ENCODE results near the gene CUL4A. TPM values are rescaled to one million over a fixed set of nuclear protein-coding genes. Genes with fewer than 3 reads are reported as not detected.

CUL4A gene
- total and polyA plus RNA-seq, 2 donors (not counting 1 experiment from before 2014, with no cell fraction given), result 107 to 126 TPM

- H3K36me3 ChIP-seq (ENCODE audit: control insufficient read depth, insufficient read depth, low read length), result peaks cover 2% of the 10 kb centered on the region
- no peaks in the 10 kb centered on the region for H3K79me2 ChIP-seq (ENCODE audit: control insufficient read depth, insufficient read depth, low read length)
- TF ChIP-seq CTCF (conservative IDR thresholded peaks at IDR 0.05 in 1 of 2, IDR thresholded peaks at IDR 0.05 in 1 of 2; ENCODE audit: low read depth in 1 of 2, low read length in 2 of 2) (no peak), EZH2 (IDR thresholded peaks at IDR 0.05; ENCODE audit: low read length, missing control alignments) (no peak)
- H3K4me2 ChIP-seq (ENCODE audit: extremely low read depth, insufficient read depth, low read length), result no peak overlapping the region
- H3K9ac ChIP-seq (ENCODE audit: insufficient read depth, low read length), result no peak overlapping the region
- H3K27ac ChIP-seq (ENCODE audit: insufficient read depth, low read length), result no peak overlapping the region
- no peaks in the 10 kb centered on the region for H3K27me3 ChIP-seq (ENCODE audit: control insufficient read depth, insufficient read depth, low read length)
- H2AFZ ChIP-seq (ENCODE audit: low read length), result no peak overlapping the region
- peaks cover 2% of the 10 kb centered on the region for H3K4me1 ChIP-seq (ENCODE audit: control insufficient read depth, extremely low read depth, insufficient read depth, low read length)
- no peaks in the 10 kb centered on the region for H4K20me1 ChIP-seq (ENCODE audit: control insufficient read depth, extremely low read depth, insufficient read depth, low read length)
- H3K4me3 ChIP-seq (replicated peaks in 1 of 4; ENCODE audit: control extremely low read depth in 1 of 4, insufficient read depth in 1 of 4, low read depth in 3 of 4, low read length in 4 of 4), result no peak overlapping the region
- no peak for DNase-seq (ENCODE audit: low read depth in 2 of 2)
- H3K9me3 ChIP-seq (ENCODE audit: control insufficient read depth, insufficient read depth, low read depth, low read length), result no peaks in the 10 kb centered on the region
These were observed 43.1 kb upstream of the CUL4A start for GRCh38 chr13:113166266-113166665.

- Histone ChIP-seq H3K79me2 (ENCODE audit: control insufficient read depth, insufficient read depth, low read length) (no peaks in the 10 kb centered on the region), H3K27ac (ENCODE audit: insufficient read depth, low read length) (no peak overlapping the region), H3K4me1 (ENCODE audit: control insufficient read depth, extremely low read depth, insufficient read depth, low read length) (peaks cover 2% of the 10 kb centered on the region), H2AFZ (ENCODE audit: low read length) (no peak overlapping the region), H3K36me3 (ENCODE audit: control insufficient read depth, insufficient read depth, low read length) (peaks cover 5% of the 10 kb centered on the region), H3K4me2 (ENCODE audit: extremely low read depth, insufficient read depth, low read length) (no peak overlapping the region), H3K9ac (ENCODE audit: insufficient read depth, low read length) (no peak overlapping the region), H3K27me3 (ENCODE audit: control insufficient read depth, insufficient read depth, low read length) (no peaks in the 10 kb centered on the region), H3K9me3 (ENCODE audit: control insufficient read depth, insufficient read depth, low read depth, low read length) (no peaks in the 10 kb centered on the region), H4K20me1 (ENCODE audit: control insufficient read depth, extremely low read depth, insufficient read depth, low read length) (no peaks in the 10 kb centered on the region), H3K4me3 (replicated peaks in 1 of 4; ENCODE audit: control extremely low read depth in 1 of 4, insufficient read depth in 1 of 4, low read depth in 3 of 4, low read length in 4 of 4) (no peak overlapping the region)
- DNase-seq (ENCODE audit: low read depth in 2 of 2), result no peak
- TF ChIP-seq EZH2 (IDR thresholded peaks at IDR 0.05; ENCODE audit: low read length, missing control alignments) (no peak), CTCF (conservative IDR thresholded peaks at IDR 0.05 in 1 of 2, IDR thresholded peaks at IDR 0.05 in 1 of 2; ENCODE audit: low read depth in 1 of 2, low read length in 2 of 2) (no peak)
These were observed 42.7 kb upstream of the CUL4A start for GRCh38 chr13:113166681-113167080.

GRCh38 chr13:113167155-113167554, 42.3 kb upstream of the CUL4A start:
- Histone ChIP-seq H3K9me3 (ENCODE audit: control insufficient read depth, insufficient read depth, low read depth, low read length) (no peaks in the 10 kb centered on the region), H4K20me1 (ENCODE audit: control insufficient read depth, extremely low read depth, insufficient read depth, low read length) (no peaks in the 10 kb centered on the region), H3K27ac (ENCODE audit: insufficient read depth, low read length) (no peak overlapping the region), H3K4me1 (ENCODE audit: control insufficient read depth, extremely low read depth, insufficient read depth, low read length) (peaks cover 2% of the 10 kb centered on the region), H3K4me2 (ENCODE audit: extremely low read depth, insufficient read depth, low read length) (no peak overlapping the region), H3K27me3 (ENCODE audit: control insufficient read depth, insufficient read depth, low read length) (no peaks in the 10 kb centered on the region), H3K9ac (ENCODE audit: insufficient read depth, low read length) (no peak overlapping the region), H2AFZ (ENCODE audit: low read length) (no peak overlapping the region), H3K79me2 (ENCODE audit: control insufficient read depth, insufficient read depth, low read length) (no peaks in the 10 kb centered on the region), H3K4me3 (replicated peaks in 1 of 4; ENCODE audit: control extremely low read depth in 1 of 4, insufficient read depth in 1 of 4, low read depth in 3 of 4, low read length in 4 of 4) (no peak overlapping the region), H3K36me3 (ENCODE audit: control insufficient read depth, insufficient read depth, low read length) (peaks cover 9% of the 10 kb centered on the region)
- no peak for DNase-seq (ENCODE audit: low read depth in 2 of 2)
- TF ChIP-seq EZH2 (IDR thresholded peaks at IDR 0.05; ENCODE audit: low read length, missing control alignments) (no peak), CTCF (conservative IDR thresholded peaks at IDR 0.05 in 1 of 2, IDR thresholded peaks at IDR 0.05 in 1 of 2; ENCODE audit: low read depth in 1 of 2, low read length in 2 of 2) (no peak)

Measured in fibroblast of lung (primary cell).